GM23338 (cell line): ENCODE data around the gene BCAS1. TPM values are rescaled to one million over a fixed set of nuclear protein-coding genes. Genes with fewer than 3 reads are reported as not detected.

Experiments used
- ATAC-seq: fragments of 200-7000 bp; cut with Tn5 transposase; 3 replicates; pipeline ENCODE4 v1.9.1; 2020
- DNase-seq: peaks from one replicate; pipeline ENCODE4 v3.0.0-alpha.2; 2015; ENCODE audit warnings: low spot score
- H2AFZ ChIP-seq: fragments of 200-600 bp; sonication (generic); 2 replicates; pipeline ENCODE4 v1.8.0; 2016; ENCODE audit warnings: antibody characterized with exemption, mild to moderate bottlenecking, moderate library complexity
- H3F3A ChIP-seq: fragments of 200-600 bp; sonication (generic); replicated peaks from 2 replicates; pipeline ENCODE4 v1.8.0; 2017; ENCODE audit warnings: antibody characterized with exemption, mixed run types, low read depth
- H3K27ac ChIP-seq: fragments of 200-600 bp; sonication (generic); 2 replicates; pipeline ENCODE4 v1.6.1; 2016; ENCODE audit warnings: low read depth
- H3K27me3 ChIP-seq: fragments of 200-600 bp; sonication (generic); 2 replicates; pipeline ENCODE4 v1.8.0; 2016; ENCODE audit warnings: mild to moderate bottlenecking, mixed run types, moderate library complexity; ENCODE audit not compliant: insufficient read depth
- H3K36me3 ChIP-seq: fragments of 200-600 bp; sonication (generic); 2 replicates; pipeline ENCODE4 v1.8.0; 2016; ENCODE audit warnings: mild to moderate bottlenecking; ENCODE audit not compliant: insufficient read depth
- H3K4me1 ChIP-seq: fragments of 200-600 bp; sonication (generic); 2 replicates; pipeline ENCODE4 v1.8.0; 2016; ENCODE audit warnings: mild to moderate bottlenecking, moderate library complexity; ENCODE audit not compliant: insufficient read depth
- H3K4me2 ChIP-seq: fragments of 200-600 bp; sonication (generic); 2 replicates; pipeline ENCODE4 v1.7.1; 2017; ENCODE audit warnings: mixed run types
- H3K4me3 ChIP-seq: fragments of 200-600 bp; sonication (generic); 2 replicates; pipeline ENCODE4 v1.6.1; 2016; ENCODE audit warnings: mixed run types
- H3K79me2 ChIP-seq: fragments of 200-600 bp; sonication (generic); replicated peaks from 2 replicates; pipeline ENCODE4 v1.8.0; 2017; ENCODE audit warnings: mild to moderate bottlenecking; ENCODE audit not compliant: insufficient read depth
- H3K9me2 ChIP-seq: fragments of 200-600 bp; sonication (generic); 2 replicates; pipeline ENCODE4 v1.8.0; 2017; ENCODE audit not compliant: insufficient read depth
- H4K20me1 ChIP-seq: fragments of 200-600 bp; sonication (generic); replicated peaks from 2 replicates; pipeline ENCODE4 v1.8.0; 2017; ENCODE audit warnings: mild to moderate bottlenecking; ENCODE audit not compliant: insufficient read depth
- H3K27ac Mint-ChIP-seq: 2 replicates; pipeline ENCODE4 v1.8.0; 2020; ENCODE audit warnings: inconsistent platforms, mild to moderate bottlenecking, moderate library complexity, mixed read lengths
- H3K27me3 Mint-ChIP-seq: 3 replicates; pipeline ENCODE4 v1.8.0; 2022; ENCODE audit warnings: low read depth, mild to moderate bottlenecking, moderate library complexity, mixed read lengths, inconsistent platforms; ENCODE audit not compliant: insufficient read depth, poor library complexity
- H3K36me3 Mint-ChIP-seq: 3 replicates; pipeline ENCODE4 v1.8.0; 2021; ENCODE audit warnings: low read depth, mild to moderate bottlenecking, inconsistent platforms, moderate library complexity, mixed read lengths
- H3K4me1 Mint-ChIP-seq: 3 replicates; pipeline ENCODE4 v1.8.0; 2020; ENCODE audit warnings: mild to moderate bottlenecking, inconsistent platforms, mixed read lengths
- H3K4me3 Mint-ChIP-seq: 3 replicates; pipeline ENCODE4 v1.8.0; 2021; ENCODE audit warnings: moderate library complexity, mild to moderate bottlenecking, inconsistent platforms, mixed read lengths
- H3K9me3 Mint-ChIP-seq: 3 replicates; pipeline ENCODE4 v1.8.0; 2020; ENCODE audit warnings: moderate library complexity, mild to moderate bottlenecking, inconsistent platforms, mixed read lengths
- CREB1 ChIP-seq: fragments of 250-450 bp; sonication (Bioruptor Pico); IDR thresholded peaks from 2 replicates; pipeline ENCODE4 v1.5.0; 2020; ENCODE audit warnings: low read depth, mild to moderate bottlenecking, moderate library complexity
- EZH2 ChIP-seq: fragments of 200-600 bp; sonication (generic); IDR thresholded peaks from one replicate; pipeline ENCODE4 v1.8.0; 2017; ENCODE audit warnings: antibody characterized with exemption, mild to moderate bottlenecking, low read depth; ENCODE audit not compliant: unreplicated experiment
- EZH2phosphoT487 ChIP-seq: fragments of 200-600 bp; sonication (generic); IDR thresholded peaks from one replicate; pipeline ENCODE4 v1.8.1; 2018; ENCODE audit warnings: antibody characterized with exemption; ENCODE audit not compliant: unreplicated experiment
- JUNB ChIP-seq: IDR thresholded peaks from one replicate; pipeline ENCODE4 v1.6.1; 2016; ENCODE audit warnings: antibody characterized with exemption; ENCODE audit not compliant: unreplicated experiment
- NANOG ChIP-seq: IDR thresholded peaks from 2 replicates; pipeline ENCODE4 v1.6.1; 2016; ENCODE audit warnings: antibody characterized with exemption, borderline replicate concordance
- POLR2AphosphoS5 ChIP-seq: IDR thresholded peaks from 2 replicates; pipeline ENCODE4 v1.6.1; 2016; ENCODE audit warnings: antibody characterized with exemption, low read depth
- STAT1 ChIP-seq: IDR thresholded peaks from one replicate; pipeline ENCODE4 v1.6.1; 2016; ENCODE audit warnings: antibody characterized with exemption; ENCODE audit not compliant: unreplicated experiment
- ZNF114 ChIP-seq: fragments of 250-450 bp; sonication (Bioruptor Pico); IDR thresholded peaks from 2 replicates; pipeline ENCODE4 v1.5.0; 2020; ENCODE audit warnings: mild to moderate bottlenecking, moderate library complexity
- ZNF331 ChIP-seq: fragments of 250-450 bp; sonication (Bioruptor Pico); IDR thresholded peaks from 2 replicates; pipeline ENCODE4 v1.5.0; 2020; ENCODE audit warnings: low read depth, mild to moderate bottlenecking, moderate library complexity
- polyA plus RNA-seq: library from polyadenylated mRNA; unstranded; fragments of >200 nt; fragmentation: Nextera tagmentation; extraction: Ambion mirVana; gene quantifications from 2 replicates; pipeline ENCODE4 v1.2.1, GENCODE V29; 2016
- total RNA-seq: library from RNA; depleted of rRNA; stranded (reverse); fragments of >200 nt; shearing (Covaris generic); gene quantifications from 2 replicates; pipeline ENCODE4 v1.2.3, GENCODE V29; 2014
- TF ChIP-seq, protein P1 (sequence below): IDR thresholded peaks from one replicate; pipeline ENCODE4 v1.6.1; 2018; ENCODE audit warnings: antibody characterized with exemption; ENCODE audit not compliant: unreplicated experiment
- TF ChIP-seq, protein P2 (sequence below): IDR thresholded peaks from 2 replicates; pipeline ENCODE4 v1.6.1; 2016; ENCODE audit warnings: antibody characterized with exemption
- TF ChIP-seq, protein P3 (sequence below), 2 experiments: fragments of 200-600 bp in 1 of 2; sonication (generic) in 1 of 2; conservative IDR thresholded peaks; 2 replicates each; pipeline versions ENCODE4 v1.5.1 to v1.6.1; 2016 to 2017; ENCODE audit warnings: antibody characterized with exemption in 2 of 2, low read depth in 2 of 2, mild to moderate bottlenecking in 2 of 2, moderate library complexity in 1 of 2
- TF ChIP-seq, protein P4 (sequence below): fragments of 250-450 bp; sonication (Bioruptor Pico); IDR thresholded peaks from 2 replicates; pipeline ENCODE4 v1.5.0; 2020; ENCODE audit warnings: mild to moderate bottlenecking, moderate library complexity

The BCAS1 gene
- total and polyA plus RNA-seq, 2 experiments from 2014 or later: 0.17 to 0.19 TPM

DNA sequence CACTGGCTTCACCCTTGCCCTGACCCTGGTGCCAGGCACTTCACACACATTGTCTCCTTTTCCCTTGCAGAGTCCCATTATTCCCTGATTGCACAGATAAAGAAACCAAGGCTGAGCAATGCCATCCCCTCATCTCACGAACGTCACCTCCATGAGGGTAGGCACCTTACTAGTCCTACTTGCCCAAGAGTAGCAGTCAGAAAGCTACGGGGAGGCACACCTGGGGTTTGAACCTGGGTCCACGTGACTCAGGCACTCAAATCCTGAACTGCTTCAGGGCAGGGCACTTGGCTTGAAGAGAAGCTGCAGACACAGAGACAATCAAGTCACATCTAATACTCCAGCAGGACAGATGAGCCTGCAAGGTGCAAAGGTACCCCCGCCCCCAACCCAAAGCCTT is 1.9 kb downstream of the BCAS1 start:
- H3K4me1 Mint-ChIP-seq: peaks cover 44% of the 10 kb centered on the region
- peak overlapping the region; percentile 48 for H3K27ac Mint-ChIP-seq
- H3K27me3 Mint-ChIP-seq: peaks cover 4% of the 10 kb centered on the region
- no peaks in the 10 kb centered on the region for H3K36me3 ChIP-seq
- no peaks in the 10 kb centered on the region; the same call in 1 of the 2 replicates for H3F3A ChIP-seq
- no peaks in the 10 kb centered on the region for H3K27me3 ChIP-seq
- H2AFZ ChIP-seq: peak overlapping the region; percentile 88
- H3K4me2 ChIP-seq: peak overlapping the region; percentile 46; the same call in 1 of the 2 replicates
- no peaks in the 10 kb centered on the region for H4K20me1 ChIP-seq
- no peaks in the 10 kb centered on the region for H3K36me3 Mint-ChIP-seq
- H3K27ac ChIP-seq: no peak overlapping the region
- no peak overlapping the region for H3K4me3 ChIP-seq
- DNase-seq (no peak), ATAC-seq (no peak; the same call in 2 of the 3 replicates)
- no peak overlapping the region for H3K4me3 Mint-ChIP-seq
- no peaks in the 10 kb centered on the region for H3K9me2 ChIP-seq
- H3K4me1 ChIP-seq: peaks cover 39% of the 10 kb centered on the region
- no peaks in the 10 kb centered on the region for H3K79me2 ChIP-seq
- TF ChIP-seq NANOG: no peak
- TF ChIP-seq, protein P1, sequence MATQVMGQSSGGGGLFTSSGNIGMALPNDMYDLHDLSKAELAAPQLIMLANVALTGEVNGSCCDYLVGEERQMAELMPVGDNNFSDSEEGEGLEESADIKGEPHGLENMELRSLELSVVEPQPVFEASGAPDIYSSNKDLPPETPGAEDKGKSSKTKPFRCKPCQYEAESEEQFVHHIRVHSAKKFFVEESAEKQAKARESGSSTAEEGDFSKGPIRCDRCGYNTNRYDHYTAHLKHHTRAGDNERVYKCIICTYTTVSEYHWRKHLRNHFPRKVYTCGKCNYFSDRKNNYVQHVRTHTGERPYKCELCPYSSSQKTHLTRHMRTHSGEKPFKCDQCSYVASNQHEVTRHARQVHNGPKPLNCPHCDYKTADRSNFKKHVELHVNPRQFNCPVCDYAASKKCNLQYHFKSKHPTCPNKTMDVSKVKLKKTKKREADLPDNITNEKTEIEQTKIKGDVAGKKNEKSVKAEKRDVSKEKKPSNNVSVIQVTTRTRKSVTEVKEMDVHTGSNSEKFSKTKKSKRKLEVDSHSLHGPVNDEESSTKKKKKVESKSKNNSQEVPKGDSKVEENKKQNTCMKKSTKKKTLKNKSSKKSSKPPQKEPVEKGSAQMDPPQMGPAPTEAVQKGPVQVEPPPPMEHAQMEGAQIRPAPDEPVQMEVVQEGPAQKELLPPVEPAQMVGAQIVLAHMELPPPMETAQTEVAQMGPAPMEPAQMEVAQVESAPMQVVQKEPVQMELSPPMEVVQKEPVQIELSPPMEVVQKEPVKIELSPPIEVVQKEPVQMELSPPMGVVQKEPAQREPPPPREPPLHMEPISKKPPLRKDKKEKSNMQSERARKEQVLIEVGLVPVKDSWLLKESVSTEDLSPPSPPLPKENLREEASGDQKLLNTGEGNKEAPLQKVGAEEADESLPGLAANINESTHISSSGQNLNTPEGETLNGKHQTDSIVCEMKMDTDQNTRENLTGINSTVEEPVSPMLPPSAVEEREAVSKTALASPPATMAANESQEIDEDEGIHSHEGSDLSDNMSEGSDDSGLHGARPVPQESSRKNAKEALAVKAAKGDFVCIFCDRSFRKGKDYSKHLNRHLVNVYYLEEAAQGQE: no peak
- no peak for TF ChIP-seq CREB1 (CRISPR knock-in tag)
- no peak for TF ChIP-seq EZH2
- TF ChIP-seq JUNB: no peak
- no peak for TF ChIP-seq POLR2AphosphoS5
- TF ChIP-seq EZH2phosphoT487: no peak
- TF ChIP-seq, protein P2, sequence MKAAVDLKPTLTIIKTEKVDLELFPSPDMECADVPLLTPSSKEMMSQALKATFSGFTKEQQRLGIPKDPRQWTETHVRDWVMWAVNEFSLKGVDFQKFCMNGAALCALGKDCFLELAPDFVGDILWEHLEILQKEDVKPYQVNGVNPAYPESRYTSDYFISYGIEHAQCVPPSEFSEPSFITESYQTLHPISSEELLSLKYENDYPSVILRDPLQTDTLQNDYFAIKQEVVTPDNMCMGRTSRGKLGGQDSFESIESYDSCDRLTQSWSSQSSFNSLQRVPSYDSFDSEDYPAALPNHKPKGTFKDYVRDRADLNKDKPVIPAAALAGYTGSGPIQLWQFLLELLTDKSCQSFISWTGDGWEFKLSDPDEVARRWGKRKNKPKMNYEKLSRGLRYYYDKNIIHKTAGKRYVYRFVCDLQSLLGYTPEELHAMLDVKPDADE: no peak
- TF ChIP-seq ZNF331 (CRISPR knock-in tag): no peak
- TF ChIP-seq, protein P3, sequence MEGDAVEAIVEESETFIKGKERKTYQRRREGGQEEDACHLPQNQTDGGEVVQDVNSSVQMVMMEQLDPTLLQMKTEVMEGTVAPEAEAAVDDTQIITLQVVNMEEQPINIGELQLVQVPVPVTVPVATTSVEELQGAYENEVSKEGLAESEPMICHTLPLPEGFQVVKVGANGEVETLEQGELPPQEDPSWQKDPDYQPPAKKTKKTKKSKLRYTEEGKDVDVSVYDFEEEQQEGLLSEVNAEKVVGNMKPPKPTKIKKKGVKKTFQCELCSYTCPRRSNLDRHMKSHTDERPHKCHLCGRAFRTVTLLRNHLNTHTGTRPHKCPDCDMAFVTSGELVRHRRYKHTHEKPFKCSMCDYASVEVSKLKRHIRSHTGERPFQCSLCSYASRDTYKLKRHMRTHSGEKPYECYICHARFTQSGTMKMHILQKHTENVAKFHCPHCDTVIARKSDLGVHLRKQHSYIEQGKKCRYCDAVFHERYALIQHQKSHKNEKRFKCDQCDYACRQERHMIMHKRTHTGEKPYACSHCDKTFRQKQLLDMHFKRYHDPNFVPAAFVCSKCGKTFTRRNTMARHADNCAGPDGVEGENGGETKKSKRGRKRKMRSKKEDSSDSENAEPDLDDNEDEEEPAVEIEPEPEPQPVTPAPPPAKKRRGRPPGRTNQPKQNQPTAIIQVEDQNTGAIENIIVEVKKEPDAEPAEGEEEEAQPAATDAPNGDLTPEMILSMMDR (conservative IDR thresholded peaks at IDR 0.05; ENCODE audit: low read depth in 2 of 2): no peak
- no peak for TF ChIP-seq STAT1
- TF ChIP-seq ZNF114 (CRISPR knock-in tag): no peak
- TF ChIP-seq, protein P4, sequence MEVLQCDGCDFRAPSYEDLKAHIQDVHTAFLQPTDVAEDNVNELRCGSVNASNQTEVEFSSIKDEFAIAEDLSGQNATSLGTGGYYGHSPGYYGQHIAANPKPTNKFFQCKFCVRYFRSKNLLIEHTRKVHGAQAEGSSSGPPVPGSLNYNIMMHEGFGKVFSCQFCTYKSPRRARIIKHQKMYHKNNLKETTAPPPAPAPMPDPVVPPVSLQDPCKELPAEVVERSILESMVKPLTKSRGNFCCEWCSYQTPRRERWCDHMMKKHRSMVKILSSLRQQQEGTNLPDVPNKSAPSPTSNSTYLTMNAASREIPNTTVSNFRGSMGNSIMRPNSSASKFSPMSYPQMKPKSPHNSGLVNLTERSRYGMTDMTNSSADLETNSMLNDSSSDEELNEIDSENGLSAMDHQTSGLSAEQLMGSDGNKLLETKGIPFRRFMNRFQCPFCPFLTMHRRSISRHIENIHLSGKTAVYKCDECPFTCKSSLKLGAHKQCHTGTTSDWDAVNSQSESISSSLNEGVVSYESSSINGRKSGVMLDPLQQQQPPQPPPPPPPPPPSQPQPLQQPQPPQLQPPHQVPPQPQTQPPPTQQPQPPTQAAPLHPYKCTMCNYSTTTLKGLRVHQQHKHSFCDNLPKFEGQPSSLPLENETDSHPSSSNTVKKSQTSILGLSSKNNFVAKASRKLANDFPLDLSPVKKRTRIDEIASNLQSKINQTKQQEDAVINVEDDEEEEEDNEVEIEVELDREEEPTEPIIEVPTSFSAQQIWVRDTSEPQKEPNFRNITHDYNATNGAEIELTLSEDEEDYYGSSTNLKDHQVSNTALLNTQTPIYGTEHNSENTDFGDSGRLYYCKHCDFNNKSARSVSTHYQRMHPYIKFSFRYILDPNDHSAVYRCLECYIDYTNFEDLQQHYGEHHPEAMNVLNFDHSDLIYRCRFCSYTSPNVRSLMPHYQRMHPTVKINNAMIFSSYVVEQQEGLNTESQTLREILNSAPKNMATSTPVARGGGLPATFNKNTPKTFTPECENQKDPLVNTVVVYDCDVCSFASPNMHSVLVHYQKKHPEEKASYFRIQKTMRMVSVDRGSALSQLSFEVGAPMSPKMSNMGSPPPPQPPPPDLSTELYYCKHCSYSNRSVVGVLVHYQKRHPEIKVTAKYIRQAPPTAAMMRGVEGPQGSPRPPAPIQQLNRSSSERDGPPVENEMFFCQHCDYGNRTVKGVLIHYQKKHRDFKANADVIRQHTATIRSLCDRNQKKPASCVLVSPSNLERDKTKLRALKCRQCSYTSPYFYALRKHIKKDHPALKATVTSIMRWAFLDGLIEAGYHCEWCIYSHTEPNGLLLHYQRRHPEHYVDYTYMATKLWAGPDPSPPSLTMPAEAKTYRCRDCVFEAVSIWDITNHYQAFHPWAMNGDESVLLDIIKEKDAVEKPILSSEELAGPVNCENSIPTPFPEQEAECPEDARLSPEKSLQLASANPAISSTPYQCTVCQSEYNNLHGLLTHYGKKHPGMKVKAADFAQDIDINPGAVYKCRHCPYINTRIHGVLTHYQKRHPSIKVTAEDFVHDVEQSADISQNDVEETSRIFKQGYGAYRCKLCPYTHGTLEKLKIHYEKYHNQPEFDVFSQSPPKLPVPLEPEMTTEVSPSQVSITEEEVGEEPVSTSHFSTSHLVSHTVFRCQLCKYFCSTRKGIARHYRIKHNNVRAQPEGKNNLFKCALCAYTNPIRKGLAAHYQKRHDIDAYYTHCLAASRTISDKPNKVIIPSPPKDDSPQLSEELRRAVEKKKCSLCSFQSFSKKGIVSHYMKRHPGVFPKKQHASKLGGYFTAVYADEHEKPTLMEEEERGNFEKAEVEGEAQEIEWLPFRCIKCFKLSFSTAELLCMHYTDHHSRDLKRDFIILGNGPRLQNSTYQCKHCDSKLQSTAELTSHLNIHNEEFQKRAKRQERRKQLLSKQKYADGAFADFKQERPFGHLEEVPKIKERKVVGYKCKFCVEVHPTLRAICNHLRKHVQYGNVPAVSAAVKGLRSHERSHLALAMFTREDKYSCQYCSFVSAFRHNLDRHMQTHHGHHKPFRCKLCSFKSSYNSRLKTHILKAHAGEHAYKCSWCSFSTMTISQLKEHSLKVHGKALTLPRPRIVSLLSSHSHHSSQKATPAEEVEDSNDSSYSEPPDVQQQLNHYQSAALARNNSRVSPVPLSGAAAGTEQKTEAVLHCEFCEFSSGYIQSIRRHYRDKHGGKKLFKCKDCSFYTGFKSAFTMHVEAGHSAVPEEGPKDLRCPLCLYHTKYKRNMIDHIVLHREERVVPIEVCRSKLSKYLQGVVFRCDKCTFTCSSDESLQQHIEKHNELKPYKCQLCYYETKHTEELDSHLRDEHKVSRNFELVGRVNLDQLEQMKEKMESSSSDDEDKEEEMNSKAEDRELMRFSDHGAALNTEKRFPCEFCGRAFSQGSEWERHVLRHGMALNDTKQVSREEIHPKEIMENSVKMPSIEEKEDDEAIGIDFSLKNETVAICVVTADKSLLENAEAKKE (CRISPR knock-in tag): no peak
- no peaks in the 10 kb centered on the region for H3K9me3 Mint-ChIP-seq
